ENCODE results near the gene EXOSC3. TPM values are rescaled to one million over a fixed set of nuclear protein-coding genes. Genes with fewer than 3 reads are reported as not detected.

Gene EXOSC3
- total RNA-seq, 1 experiment from 2014 or later, result 20.1 TPM

- intact Hi-C loops (cut with micrococcal nuclease; ENCODE audit: unreplicated experiment), result no loop called here
- no peak for DNase-seq
- BruUV-seq (replicated peaks), result no TSS peak
- H3K36me3 Mint-ChIP-seq (ENCODE audit: insufficient read depth, unreplicated experiment), result no peaks in the 10 kb centered on the region
- peaks cover 38% of the 10 kb centered on the region for H3K27me3 Mint-ChIP-seq (ENCODE audit: unreplicated experiment)
- CTCF ChIA-PET, result no interaction called here
- no peaks in the 10 kb centered on the region for H3K4me1 Mint-ChIP-seq (ENCODE audit: low read depth, unreplicated experiment)
- no peak overlapping the region for H3K27ac Mint-ChIP-seq (ENCODE audit: unreplicated experiment)
- TF ChIP-seq, protein P1, sequence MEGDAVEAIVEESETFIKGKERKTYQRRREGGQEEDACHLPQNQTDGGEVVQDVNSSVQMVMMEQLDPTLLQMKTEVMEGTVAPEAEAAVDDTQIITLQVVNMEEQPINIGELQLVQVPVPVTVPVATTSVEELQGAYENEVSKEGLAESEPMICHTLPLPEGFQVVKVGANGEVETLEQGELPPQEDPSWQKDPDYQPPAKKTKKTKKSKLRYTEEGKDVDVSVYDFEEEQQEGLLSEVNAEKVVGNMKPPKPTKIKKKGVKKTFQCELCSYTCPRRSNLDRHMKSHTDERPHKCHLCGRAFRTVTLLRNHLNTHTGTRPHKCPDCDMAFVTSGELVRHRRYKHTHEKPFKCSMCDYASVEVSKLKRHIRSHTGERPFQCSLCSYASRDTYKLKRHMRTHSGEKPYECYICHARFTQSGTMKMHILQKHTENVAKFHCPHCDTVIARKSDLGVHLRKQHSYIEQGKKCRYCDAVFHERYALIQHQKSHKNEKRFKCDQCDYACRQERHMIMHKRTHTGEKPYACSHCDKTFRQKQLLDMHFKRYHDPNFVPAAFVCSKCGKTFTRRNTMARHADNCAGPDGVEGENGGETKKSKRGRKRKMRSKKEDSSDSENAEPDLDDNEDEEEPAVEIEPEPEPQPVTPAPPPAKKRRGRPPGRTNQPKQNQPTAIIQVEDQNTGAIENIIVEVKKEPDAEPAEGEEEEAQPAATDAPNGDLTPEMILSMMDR (IDR thresholded peaks at IDR 0.05; ENCODE audit: unreplicated experiment), result no peak
- no peak overlapping the region for H3K4me3 Mint-ChIP-seq (ENCODE audit: low read depth, unreplicated experiment)
- H3K9me3 Mint-ChIP-seq (ENCODE audit: low read depth, unreplicated experiment), result no peaks in the 10 kb centered on the region
Observed at GRCh38 chr9:37732952-37733351, 51.9 kb downstream of the EXOSC3 start.

- no peak overlapping the region for H3K4me3 Mint-ChIP-seq (ENCODE audit: low read depth, unreplicated experiment)
- intact Hi-C loops (cut with micrococcal nuclease; ENCODE audit: unreplicated experiment), result no loop called here
- CTCF ChIA-PET, result no interaction called here
- no peaks in the 10 kb centered on the region for H3K9me3 Mint-ChIP-seq (ENCODE audit: low read depth, unreplicated experiment)
- TF ChIP-seq, protein P1 (IDR thresholded peaks at IDR 0.05; ENCODE audit: unreplicated experiment), result no peak
- no peak for DNase-seq
- no peaks in the 10 kb centered on the region for H3K36me3 Mint-ChIP-seq (ENCODE audit: insufficient read depth, unreplicated experiment)
- H3K4me1 Mint-ChIP-seq (ENCODE audit: low read depth, unreplicated experiment), result no peaks in the 10 kb centered on the region
- no peak overlapping the region for H3K27ac Mint-ChIP-seq (ENCODE audit: unreplicated experiment)
- peaks cover 46% of the 10 kb centered on the region for H3K27me3 Mint-ChIP-seq (ENCODE audit: unreplicated experiment)
- no TSS peak for BruUV-seq (replicated peaks)
Observed at GRCh38 chr9:37732086-37732741, 52.6 kb downstream of the EXOSC3 start.

GRCh38 chr9:37730839-37731238, 54.0 kb downstream of the EXOSC3 start:
- TF ChIP-seq, protein P1 (IDR thresholded peaks at IDR 0.05; ENCODE audit: unreplicated experiment), result no peak
- Mint-ChIP-seq H3K9me3 (ENCODE audit: low read depth, unreplicated experiment) (no peaks in the 10 kb centered on the region), H3K27me3 (ENCODE audit: unreplicated experiment) (peaks cover 54% of the 10 kb centered on the region), H3K4me1 (ENCODE audit: low read depth, unreplicated experiment) (no peaks in the 10 kb centered on the region), H3K27ac (ENCODE audit: unreplicated experiment) (no peak overlapping the region), H3K36me3 (ENCODE audit: insufficient read depth, unreplicated experiment) (no peaks in the 10 kb centered on the region), H3K4me3 (ENCODE audit: low read depth, unreplicated experiment) (no peak overlapping the region)
- BruUV-seq (replicated peaks), result no TSS peak
- intact Hi-C loops (cut with micrococcal nuclease; ENCODE audit: unreplicated experiment), result no loop called here
- CTCF ChIA-PET, result no interaction called here
- no peak for DNase-seq

DNA sequence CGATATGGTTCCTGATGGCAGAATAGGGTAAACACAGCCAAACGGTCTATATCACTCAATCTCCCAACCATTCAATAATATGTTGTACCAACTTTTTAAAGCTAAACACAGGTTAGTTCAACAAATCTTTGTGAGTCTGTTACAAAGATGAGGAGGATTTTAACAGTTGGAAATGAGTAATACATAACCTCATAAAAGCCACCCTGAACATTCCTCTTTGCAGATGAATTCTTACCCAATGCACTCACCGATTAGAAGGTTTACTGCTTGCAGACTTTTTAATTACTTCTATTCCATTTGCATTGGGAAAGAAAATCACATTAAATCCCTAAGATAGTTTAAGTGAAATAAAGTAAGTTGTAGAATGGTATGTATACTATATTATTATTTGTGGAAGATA, 54.6 kb downstream of the EXOSC3 start:
- intact Hi-C loops (cut with micrococcal nuclease; ENCODE audit: unreplicated experiment), result no loop called here
- no peaks in the 10 kb centered on the region for H3K36me3 Mint-ChIP-seq (ENCODE audit: insufficient read depth, unreplicated experiment)
- TF ChIP-seq, protein P1 (IDR thresholded peaks at IDR 0.05; ENCODE audit: unreplicated experiment), result no peak
- no peak for DNase-seq
- H3K27me3 Mint-ChIP-seq (ENCODE audit: unreplicated experiment), result peaks cover 49% of the 10 kb centered on the region
- no TSS peak for BruUV-seq (replicated peaks)
- H3K4me1 Mint-ChIP-seq (ENCODE audit: low read depth, unreplicated experiment), result no peaks in the 10 kb centered on the region
- H3K4me3 Mint-ChIP-seq (ENCODE audit: low read depth, unreplicated experiment), result no peak overlapping the region
- H3K27ac Mint-ChIP-seq (ENCODE audit: unreplicated experiment), result no peak overlapping the region
- CTCF ChIA-PET, result no interaction called here
- no peaks in the 10 kb centered on the region for H3K9me3 Mint-ChIP-seq (ENCODE audit: low read depth, unreplicated experiment)

Other genes starting within 250 kb of the EXOSC3 start
- 0.94 and 1.1 TPM in 2 replicates for gene FBXO10, start 208.7 kb downstream of the EXOSC3 start, total RNA-seq (2022)
- gene TOMM5, start 192.5 kb downstream of the EXOSC3 start, total RNA-seq (2022), result 49.3 and 55.8 TPM in 2 replicates
- gene FRMPD1, start 134.1 kb downstream of the EXOSC3 start, total RNA-seq (2022), result not detected in 2 replicates
- gene TRMT10B, start 31.3 kb downstream of the EXOSC3 start, total RNA-seq (2022), result 4.1 and 5.6 TPM in 2 replicates
- 5.7 and 6.2 TPM in 2 replicates for gene DCAF10, start 15.7 kb upstream of the EXOSC3 start, total RNA-seq (2022)
- gene SLC25A51, start 119.1 kb upstream of the EXOSC3 start, total RNA-seq (2022), result 9.3 and 10.3 TPM in 2 replicates

All from Calu3 (cell line).